ENCODE data around the gene AMACR. TPM values are rescaled to one million over a fixed set of nuclear protein-coding genes. Genes with fewer than 3 reads are reported as not detected.

The AMACR gene
- polyA plus RNA-seq, 1 donor from 2014 or later: 28.5 TPM

DNA sequence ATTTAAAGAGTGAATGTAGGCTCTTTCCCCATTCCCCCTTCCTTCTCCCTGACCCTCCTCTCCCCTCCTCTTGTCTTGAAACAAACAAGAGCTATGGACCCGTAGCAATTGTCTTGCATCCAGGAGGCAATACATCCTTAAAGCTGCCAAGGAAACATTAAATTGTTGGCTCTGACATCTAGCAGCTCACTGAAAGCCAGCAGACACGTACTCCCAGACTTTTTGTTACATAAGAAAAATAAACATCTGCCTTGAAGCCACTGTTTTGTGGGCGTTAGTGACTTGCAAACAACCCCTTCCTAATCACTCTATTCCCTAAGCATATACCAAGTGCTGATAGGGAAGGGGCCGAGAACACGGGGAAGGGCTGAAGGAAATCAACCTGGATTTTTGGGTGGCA, 32.0 kb downstream of the AMACR start:
- no peaks in the 10 kb centered on the region for H3F3A ChIP-seq (ENCODE audit: insufficient read depth, low read length, poor library complexity, severe bottlenecking)
- H3K36me3 ChIP-seq (ENCODE audit: insufficient read depth, low read length): no peaks in the 10 kb centered on the region
- H3K9me3 ChIP-seq (ENCODE audit: low read length): no peaks in the 10 kb centered on the region
- H3K4me3 ChIP-seq (ENCODE audit: low read length): no peak overlapping the region
- no peaks in the 10 kb centered on the region for H4K20me1 ChIP-seq (ENCODE audit: insufficient read depth)
- TF ChIP-seq EZH2 (IDR thresholded peaks at IDR 0.05; ENCODE audit: borderline replicate concordance, insufficient read depth, low read length, poor library complexity, severe bottlenecking) (no peak), SMC3 (conservative IDR thresholded peaks at IDR 0.05; ENCODE audit: poor library complexity) (no peak), REST (IDR thresholded peaks at IDR 0.05; ENCODE audit: borderline replicate concordance) (no peak), MXI1 (conservative IDR thresholded peaks at IDR 0.05; ENCODE audit: poor library complexity, severe bottlenecking) (no peak), TAF1 (IDR thresholded peaks at IDR 0.05; ENCODE audit: low read depth) (no peak), POLR2AphosphoS5 (IDR thresholded peaks at IDR 0.05) (no peak), RAD21 (conservative IDR thresholded peaks at IDR 0.05) (no peak), EP300 (conservative IDR thresholded peaks at IDR 0.05; ENCODE audit: poor library complexity, severe bottlenecking) (no peak)
- TF ChIP-seq, protein P1, sequence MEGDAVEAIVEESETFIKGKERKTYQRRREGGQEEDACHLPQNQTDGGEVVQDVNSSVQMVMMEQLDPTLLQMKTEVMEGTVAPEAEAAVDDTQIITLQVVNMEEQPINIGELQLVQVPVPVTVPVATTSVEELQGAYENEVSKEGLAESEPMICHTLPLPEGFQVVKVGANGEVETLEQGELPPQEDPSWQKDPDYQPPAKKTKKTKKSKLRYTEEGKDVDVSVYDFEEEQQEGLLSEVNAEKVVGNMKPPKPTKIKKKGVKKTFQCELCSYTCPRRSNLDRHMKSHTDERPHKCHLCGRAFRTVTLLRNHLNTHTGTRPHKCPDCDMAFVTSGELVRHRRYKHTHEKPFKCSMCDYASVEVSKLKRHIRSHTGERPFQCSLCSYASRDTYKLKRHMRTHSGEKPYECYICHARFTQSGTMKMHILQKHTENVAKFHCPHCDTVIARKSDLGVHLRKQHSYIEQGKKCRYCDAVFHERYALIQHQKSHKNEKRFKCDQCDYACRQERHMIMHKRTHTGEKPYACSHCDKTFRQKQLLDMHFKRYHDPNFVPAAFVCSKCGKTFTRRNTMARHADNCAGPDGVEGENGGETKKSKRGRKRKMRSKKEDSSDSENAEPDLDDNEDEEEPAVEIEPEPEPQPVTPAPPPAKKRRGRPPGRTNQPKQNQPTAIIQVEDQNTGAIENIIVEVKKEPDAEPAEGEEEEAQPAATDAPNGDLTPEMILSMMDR (IDR thresholded peaks at IDR 0.05; ENCODE audit: poor library complexity, severe bottlenecking): no peak
- H3K9me2 ChIP-seq (ENCODE audit: insufficient read depth, low read length): no peaks in the 10 kb centered on the region
- no peak overlapping the region for H3K27ac ChIP-seq (ENCODE audit: low read length)
- H3K4me2 ChIP-seq (ENCODE audit: low read length): no peak overlapping the region
- no peak overlapping the region for H2AFZ ChIP-seq (ENCODE audit: low read depth, low read length)
- no peak overlapping the region for H3K9ac ChIP-seq (ENCODE audit: low read length)
- H3K27me3 ChIP-seq (ENCODE audit: insufficient read depth, low read depth, low read length): no peaks in the 10 kb centered on the region
- no peaks in the 10 kb centered on the region for H3K79me2 ChIP-seq (replicated peaks; ENCODE audit: insufficient read depth, low read length)

DNA sequence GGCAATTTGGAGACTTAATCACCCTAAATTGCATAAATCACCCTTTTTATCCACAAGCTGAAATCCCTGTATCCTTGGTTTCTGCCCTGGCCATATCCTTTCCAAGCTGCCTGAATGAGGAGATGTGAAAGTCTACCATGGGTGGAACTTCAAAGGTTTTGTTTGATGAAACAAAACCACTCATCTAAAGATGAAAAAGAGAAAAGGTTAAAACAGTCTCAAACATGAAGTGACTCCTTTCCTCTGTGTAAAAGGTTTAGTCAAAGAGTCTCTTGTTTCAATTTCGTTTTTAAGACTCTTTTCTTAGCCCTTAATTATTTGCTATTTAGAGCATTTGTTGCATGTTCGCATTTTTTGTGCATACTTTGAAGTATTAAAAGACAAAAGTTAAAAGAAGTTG, 34.6 kb downstream of the AMACR start:
- H3K27ac ChIP-seq (ENCODE audit: low read length): no peak overlapping the region
- H3K9me2 ChIP-seq (ENCODE audit: insufficient read depth, low read length): no peaks in the 10 kb centered on the region
- no peak overlapping the region for H3K9ac ChIP-seq (ENCODE audit: low read length)
- no peak overlapping the region for H3K4me2 ChIP-seq (ENCODE audit: low read length)
- H2AFZ ChIP-seq (ENCODE audit: low read depth, low read length): no peak overlapping the region
- no peak overlapping the region for H3K4me3 ChIP-seq (ENCODE audit: low read length)
- H4K20me1 ChIP-seq (ENCODE audit: insufficient read depth): no peaks in the 10 kb centered on the region
- no peaks in the 10 kb centered on the region for H3F3A ChIP-seq (ENCODE audit: insufficient read depth, low read length, poor library complexity, severe bottlenecking)
- H3K36me3 ChIP-seq (ENCODE audit: insufficient read depth, low read length): no peaks in the 10 kb centered on the region
- no peaks in the 10 kb centered on the region for H3K79me2 ChIP-seq (replicated peaks; ENCODE audit: insufficient read depth, low read length)
- TF ChIP-seq POLR2AphosphoS5 (IDR thresholded peaks at IDR 0.05): no peak
- TF ChIP-seq RAD21 (conservative IDR thresholded peaks at IDR 0.05): no peak
- TF ChIP-seq REST (IDR thresholded peaks at IDR 0.05; ENCODE audit: borderline replicate concordance): no peak
- TF ChIP-seq EP300 (conservative IDR thresholded peaks at IDR 0.05; ENCODE audit: poor library complexity, severe bottlenecking): no peak
- TF ChIP-seq TAF1 (IDR thresholded peaks at IDR 0.05; ENCODE audit: low read depth): no peak
- TF ChIP-seq EZH2 (IDR thresholded peaks at IDR 0.05; ENCODE audit: borderline replicate concordance, insufficient read depth, low read length, poor library complexity, severe bottlenecking): no peak
- no peaks in the 10 kb centered on the region for H3K9me3 ChIP-seq (ENCODE audit: low read length)
- no peaks in the 10 kb centered on the region for H3K27me3 ChIP-seq (ENCODE audit: insufficient read depth, low read depth, low read length)
